SKM-1 (cell line): ENCODE measurements around the gene TBCD.
"Not testable (repeated sequence)": the region's sequence is repeated elsewhere in the genome, so short reads cannot be mapped to it uniquely, and the experiment has no call there.

ENCODE experiments used
- DNase-seq: peaks from one replicate; lab custom pipeline; 2025; ENCODE audit not compliant: unreplicated experiment; lab: John Stamatoyannopoulos, UW

TBCD gene

GRCh38 chr17:82949361-82949760, 197.5 kb downstream of the TBCD start:
- DNase-seq: no peak

- DNase-seq: no peak
Observed at GRCh38 chr17:82949984-82950383, 198.1 kb downstream of the TBCD start.

GRCh38 chr17:82950525-82951102, 198.7 kb downstream of the TBCD start:
- DNase-seq: no peak

- DNase-seq: no peak
Observed at GRCh38 chr17:82952019-82952418, 200.2 kb downstream of the TBCD start.

- DNase-seq: not testable (repeated sequence)
Observed at GRCh38 chr17:82955106-82955505, 203.2 kb downstream of the TBCD start.

- not testable (repeated sequence) for DNase-seq
Observed at GRCh38 chr17:82955627-82956026, 203.8 kb downstream of the TBCD start.

- DNase-seq: no peak
Observed at GRCh38 chr17:82956146-82956725, 204.4 kb downstream of the TBCD start.

GRCh38 chr17:82956726-82957468, 205.0 kb downstream of the TBCD start:
- no peak for DNase-seq

GRCh38 chr17:82957469-82957795, 205.6 kb downstream of the TBCD start:
- no peak for DNase-seq

GRCh38 chr17:82957961-82958561, 206.2 kb downstream of the TBCD start:
- no peak for DNase-seq

GRCh38 chr17:82959242-82959930, 207.5 kb downstream of the TBCD start:
- DNase-seq: no peak

GRCh38 chr17:82959990-82960418, 208.1 kb downstream of the TBCD start:
- no peak for DNase-seq

GRCh38 chr17:82960419-82961271, 208.8 kb downstream of the TBCD start:
- no peak for DNase-seq

GRCh38 chr17:82961366-82962162, 209.7 kb downstream of the TBCD start:
- no peak for DNase-seq

GRCh38 chr17:82962163-82962720, 210.4 kb downstream of the TBCD start:
- DNase-seq: no peak

- DNase-seq: no peak
Observed at GRCh38 chr17:82963104-82963950, 211.5 kb downstream of the TBCD start.

GRCh38 chr17:82964451-82964850, 212.6 kb downstream of the TBCD start:
- not testable (repeated sequence) for DNase-seq

- no peak for DNase-seq
Observed at GRCh38 chr17:82964851-82965341, 213.0 kb downstream of the TBCD start.
